ENCODE measurements around the gene MACROD2. TPM values are rescaled to one million over a fixed set of nuclear protein-coding genes. Genes with fewer than 3 reads are reported as not detected.

The MACROD2 gene
- total and polyA plus RNA-seq, 2 of the 4 experiments (the other 2 are of a cell fraction), result not detected

GRCh38 chr20:15909995-15910394 lies 1914.7 kb downstream of the MACROD2 start:
- 0 out of 2 replicates have a peak, but pooled peaks cover 2% of the 10 kb centered on the region for H3K9me3 ChIP-seq (ENCODE audit: control insufficient read depth, insufficient read depth, low read length)
- BruUV-seq (replicated peaks), result no TSS peak
- H3K14ac ChIP-seq (replicated peaks; ENCODE audit: low read depth, low read length), result no peak overlapping the region
- H3K4me2 ChIP-seq (ENCODE audit: low read depth, low read length), result no peak overlapping the region
- H3K56ac ChIP-seq (ENCODE audit: extremely low read depth, insufficient read depth, low read length), result no peak overlapping the region
- ChIA-PET CTCF (interaction anchor here (0.8 kb wide), 1 partner anchor 26 kb away, joined by 4 read pairs; no protein-coding TSS in a partner anchor), POLR2A (ENCODE audit: unreplicated experiment) (no interaction called here)
- no peak overlapping the region for H2BK15ac ChIP-seq (ENCODE audit: low read depth, low read length)
- H2BK120ac ChIP-seq (ENCODE audit: low read depth, low read length), result no peak overlapping the region
- no peak overlapping the region for H2AFZ ChIP-seq (replicated peaks; ENCODE audit: low read length, poor library complexity)
- TF ChIP-seq RFX5 (IDR thresholded peaks at IDR 0.05; ENCODE audit: low read depth, low read length) (no peak), ELK1 (IDR thresholded peaks at IDR 0.05; ENCODE audit: borderline replicate concordance, low read depth, low read length) (no peak), SMC3 (IDR thresholded peaks at IDR 0.05; ENCODE audit: low read depth, low read length) (no peak), MAZ (IDR thresholded peaks at IDR 0.05; ENCODE audit: borderline replicate concordance, low read depth, low read length) (no peak), MXI1 (IDR thresholded peaks at IDR 0.05; ENCODE audit: borderline replicate concordance, low read depth, low read length) (no peak), NFE2L2 (IDR thresholded peaks at IDR 0.05; ENCODE audit: low read depth, low read length) (no peak), BHLHE40 (IDR thresholded peaks at IDR 0.05; ENCODE audit: low read depth, low read length) (no peak), FOS (IDR thresholded peaks at IDR 0.05; ENCODE audit: low read depth, low read length) (no peak), RAD21 (IDR thresholded peaks at IDR 0.05; ENCODE audit: low read length) (no peak), CEBPB (IDR thresholded peaks at IDR 0.05; ENCODE audit: low read depth, low read length) (no peak), CTCF (conservative IDR thresholded peaks at IDR 0.05; ENCODE audit: low read depth, low read length) (no peak), RCOR1 (IDR thresholded peaks at IDR 0.05; ENCODE audit: insufficient replicate concordance, low read length) (no peak), MAFK (IDR thresholded peaks at IDR 0.05; ENCODE audit: low read depth, low read length) (no peak), CHD1 (IDR thresholded peaks at IDR 0.05; ENCODE audit: low read depth, low read length) (no peak)
- H3K27me3 ChIP-seq (ENCODE audit: control insufficient read depth, insufficient read depth, low read length), result no peaks in the 10 kb centered on the region
- H3K4me1 ChIP-seq (ENCODE audit: control insufficient read depth, insufficient read depth, low read length), result no peaks in the 10 kb centered on the region
- no peak overlapping the region for H3K9ac ChIP-seq (ENCODE audit: low read depth, low read length)
- no peak overlapping the region for H3K27ac ChIP-seq (ENCODE audit: insufficient read depth, low read length)
- H4K20me1 ChIP-seq (ENCODE audit: insufficient read depth, low read length), result no peaks in the 10 kb centered on the region
- no peak overlapping the region for H4K8ac ChIP-seq (ENCODE audit: low read depth in 2 of 2, low read length in 2 of 2)
- H2AK5ac ChIP-seq (ENCODE audit: low read depth, low read length), result no peak overlapping the region
- dilution Hi-C loops (cut with HindIII; ENCODE audit: low sequenced_read_pairs, unreplicated experiment) (no loop called here), in situ Hi-C loops (cut with MboI; ENCODE audit: low sequenced_read_pairs) (no loop called here), intact Hi-C loops (cut with micrococcal nuclease) (no loop called here)
- no peak overlapping the region for H3K4me3 ChIP-seq (ENCODE audit: insufficient read depth, low read depth, low read length)
- no peak overlapping the region for H3K4ac ChIP-seq (ENCODE audit: low read depth, low read length)
- H3K23ac ChIP-seq (ENCODE audit: low read depth, low read length), result no peak overlapping the region
- no peaks in the 10 kb centered on the region for H3K36me3 ChIP-seq (ENCODE audit: control insufficient read depth, insufficient read depth, low read length)
- H2BK20ac ChIP-seq (ENCODE audit: low read depth, low read length), result no peak overlapping the region
- no CpG with 5 or more reads among the region's 2 CpGs for WGBS, 2 experiments (ENCODE audit: extremely low coverage in 2 of 2, insufficient read length in 1 of 2)
- no peak overlapping the region for H2BK5ac ChIP-seq (ENCODE audit: low read depth, low read length, poor library complexity, severe bottlenecking)
- no peak overlapping the region for H2AK9ac ChIP-seq (replicated peaks; ENCODE audit: low read depth, low read length, poor library complexity)
- no peak overlapping the region for H4K91ac ChIP-seq (ENCODE audit: insufficient read depth, low read depth, low read length)
- no peak overlapping the region for H4K5ac ChIP-seq (ENCODE audit: low read depth, low read length)
- ATAC-seq (ENCODE audit: low read depth) (no peak), DNase-seq (no peak)
- H3K9me1 ChIP-seq (ENCODE audit: insufficient read depth, low read length), result no peaks in the 10 kb centered on the region
- H3K79me1 ChIP-seq (ENCODE audit: low read depth in 1 of 2, low read length in 2 of 2), result no peaks in the 10 kb centered on the region
- H3K18ac ChIP-seq (ENCODE audit: low read depth, low read length), result no peak overlapping the region

Measured in IMR-90 (cell line).